Upper lobe of left lung (tissue), 6 donors: ENCODE results near the gene STK4. TPM values are rescaled to one million over a fixed set of nuclear protein-coding genes. Genes with fewer than 3 reads are reported as not detected.
A peak's percentile ranks its signal among the peaks of the same experiment; 100 is the strongest.

Experiments
- ATAC-seq, 2 donors: fragments of 200-7000 bp; cut with Tn5 transposase; one replicate each; pipeline ENCODE4 v1.9.1; 2022; ENCODE audit warnings: mild to moderate bottlenecking in 2 of 2, moderate library complexity in 2 of 2; ENCODE audit not compliant: low FRiP score in 2 of 2
- DNase-seq, 2 donors: peaks; one replicate each; pipeline ENCODE4 v3.0.0-alpha.2; 2019 to 2020
- H3K27ac ChIP-seq, 4 donors: fragments of 200-600 bp; sonication (generic); one replicate each; pipeline ENCODE4 v1.5.1; 2016 to 2019
- H3K27me3 ChIP-seq, 4 donors: fragments of 200-600 bp; sonication (generic); one replicate each; pipeline ENCODE4 v1.5.1; 2017 to 2019
- H3K36me3 ChIP-seq, 4 donors: fragments of 200-600 bp; sonication (generic); one replicate each; pipeline ENCODE4 v1.5.1; 2016 to 2019
- H3K4me1 ChIP-seq, 4 donors: fragments of 200-600 bp; sonication (generic); one replicate each; pipeline ENCODE4 v1.5.1; 2018 to 2019
- H3K4me3 ChIP-seq, 4 donors: fragments of 200-600 bp; sonication (generic); one replicate each; pipeline ENCODE4 v1.5.1; 2017 to 2019; ENCODE audit warnings: mild to moderate bottlenecking in 2 of 4, moderate library complexity in 1 of 4
- H3K9me3 ChIP-seq, 4 donors: fragments of 200-600 bp; sonication (generic); one replicate each; pipeline ENCODE4 v1.5.1; 2018 to 2019
- CTCF ChIP-seq, 6 experiments: fragments of 450-650 bp in 4 of 6; fragments of 200-600 bp in 2 of 6; sonication (generic) in 2 of 6; IDR thresholded peaks; one replicate each; pipeline ENCODE4 v1.5.1; 2016 to 2019; ENCODE audit warnings: antibody characterized with exemption in 6 of 6
- EP300 ChIP-seq, 4 donors: sonication (generic); formaldehyde crosslinking; IDR thresholded peaks; one replicate each; pipeline ENCODE4 v1.5.1; 2017; ENCODE audit warnings: antibody characterized with exemption in 4 of 4, control low read depth in 2 of 4
- POLR2A ChIP-seq, 4 donors: fragments of 450-650 bp; IDR thresholded peaks; one replicate each; pipeline ENCODE4 v1.5.1; 2016 to 2017; ENCODE audit warnings: antibody characterized with exemption in 4 of 4, mild to moderate bottlenecking in 2 of 4
- POLR2AphosphoS5 ChIP-seq, 2 donors: sonication (generic); formaldehyde crosslinking; IDR thresholded peaks; one replicate each; pipeline ENCODE4 v1.5.1; 2017; ENCODE audit warnings: antibody characterized with exemption in 2 of 2
- WGBS, 2 donors: methylation state at CpG; one replicate each; pipeline ENCODE4 v1.1.5; 2017 to 2018; 5-methylcytosine and 5-hydroxymethylcytosine counted together
- total RNA-seq, 6 donors: library from RNA; depleted of rRNA in 4 of 6; stranded (reverse); fragments of >200 nt in 4 of 6; gene quantifications; one replicate each; pipeline versions ENCODE4 v1.1.0 to v1.2.1, GENCODE V29; 2016 to 2021
- donor health status: DM: no; HTN: no; CAD: no; lungs with moderate emphysema.
- donor health status: DM: no; HTN: yes; CAD: no; lungs with severe emphysema.

Gene STK4
- total RNA-seq, 6 donors from 2014 or later: 31.0 to 76.1 (median 44.1) TPM

GRCh38 chr20:45085289-45085688, 119.0 kb downstream of the STK4 start:
- Histone ChIP-seq H3K4me3 (no peak overlapping the region), H3K27me3 (no peaks in the 10 kb centered on the region), H3K36me3 (peaks cover 0 to 32% (median 18%) of the 10 kb centered on the region in 4 donors), H3K9me3 (peaks cover 0 to 9% (median 0%) of the 10 kb centered on the region in 4 donors), H3K4me1 (no peaks in the 10 kb centered on the region), H3K27ac (no peak overlapping the region)
- 67 to 72% methylated on average over 2 of the region's 2 CpGs for WGBS, 2 donors
- no peak for DNase-seq
- ATAC-seq: no peak
- TF ChIP-seq POLR2A (IDR thresholded peaks at IDR 0.05) (no peak), EP300 (IDR thresholded peaks at IDR 0.05) (no peak), POLR2AphosphoS5 (IDR thresholded peaks at IDR 0.05) (no peak), CTCF (IDR thresholded peaks at IDR 0.05) (no peak)

GRCh38 chr20:45085867-45086266, 119.6 kb downstream of the STK4 start:
- Histone ChIP-seq H3K4me1 (no peaks in the 10 kb centered on the region), H3K27me3 (no peaks in the 10 kb centered on the region), H3K9me3 (peaks cover 0 to 9% (median 0%) of the 10 kb centered on the region in 4 donors), H3K4me3 (no peak overlapping the region), H3K36me3 (peaks cover 0 to 26% (median 15%) of the 10 kb centered on the region in 4 donors), H3K27ac (no peak overlapping the region)
- DNase-seq: no peak
- TF ChIP-seq EP300 (IDR thresholded peaks at IDR 0.05): no peak
- no peak for TF ChIP-seq POLR2AphosphoS5 (IDR thresholded peaks at IDR 0.05)
- TF ChIP-seq POLR2A (IDR thresholded peaks at IDR 0.05): no peak
- TF ChIP-seq CTCF (IDR thresholded peaks at IDR 0.05): no peak
- no peak for ATAC-seq
- WGBS, 2 donors: 100% methylated on average over 1 of the region's 1 CpG

- ATAC-seq (peak in 1 of 2 donors; percentile 63), DNase-seq (no peak)
- no peaks in the 10 kb centered on the region for H3K4me1 ChIP-seq
- H3K9me3 ChIP-seq: peaks cover 0 to 7% (median 0%) of the 10 kb centered on the region in 4 donors
- no peaks in the 10 kb centered on the region for H3K27me3 ChIP-seq
- no peak overlapping the region for H3K4me3 ChIP-seq
- H3K27ac ChIP-seq: no peak overlapping the region
- WGBS, 2 donors: 64 to 73% methylated on average over 3 of the region's 3 CpGs
- H3K36me3 ChIP-seq: peaks cover 0 to 14% (median 6%) of the 10 kb centered on the region in 4 donors
- TF ChIP-seq POLR2AphosphoS5 (IDR thresholded peaks at IDR 0.05) (no peak), CTCF (IDR thresholded peaks at IDR 0.05) (no peak), EP300 (IDR thresholded peaks at IDR 0.05) (no peak), POLR2A (IDR thresholded peaks at IDR 0.05) (no peak)
Measured at GRCh38 chr20:45087097-45087790, 120.9 kb downstream of the STK4 start.

GRCh38 chr20:45087814-45088213, 121.5 kb downstream of the STK4 start:
- H3K27ac ChIP-seq: no peak overlapping the region
- no peaks in the 10 kb centered on the region for H3K27me3 ChIP-seq
- peaks cover 0 to 9% (median 2%) of the 10 kb centered on the region in 4 donors for H3K36me3 ChIP-seq
- no peak for DNase-seq
- H3K9me3 ChIP-seq: peaks cover 0 to 1% (median 0%) of the 10 kb centered on the region in 4 donors
- no peak for TF ChIP-seq POLR2A (IDR thresholded peaks at IDR 0.05)
- H3K4me3 ChIP-seq: no peak overlapping the region
- 87 to 89% methylated on average over 1 of the region's 1 CpG for WGBS, 2 donors
- no peak for ATAC-seq
- no peaks in the 10 kb centered on the region for H3K4me1 ChIP-seq

- ATAC-seq (no peak), DNase-seq (no peak)
- H3K4me3 ChIP-seq: no peak overlapping the region
- H3K27me3 ChIP-seq: no peaks in the 10 kb centered on the region
- H3K36me3 ChIP-seq: peaks cover 0 to 4% (median 2%) of the 10 kb centered on the region in 4 donors
- H3K27ac ChIP-seq: no peak overlapping the region
- no peaks in the 10 kb centered on the region for H3K9me3 ChIP-seq
- TF ChIP-seq CTCF (IDR thresholded peaks at IDR 0.05) (no peak), POLR2AphosphoS5 (IDR thresholded peaks at IDR 0.05) (no peak), POLR2A (IDR thresholded peaks at IDR 0.05) (no peak), EP300 (IDR thresholded peaks at IDR 0.05) (no peak)
- H3K4me1 ChIP-seq: no peaks in the 10 kb centered on the region
- WGBS, 2 donors: 87 to 94% methylated on average over 7 of the region's 7 CpGs
Measured at GRCh38 chr20:45088247-45088646, 121.9 kb downstream of the STK4 start.
